ENCODE measurements around the gene ATG2A.

The ATG2A gene

GRCh38 chr11:64877390-64878222 lies 39.4 kb downstream of the ATG2A start:
- Histone ChIP-seq H3K4me3 (ENCODE audit: low read depth, low read length) (peak overlapping the region; percentile 86), H3K27ac (ENCODE audit: low read depth, low read length) (peak overlapping the region; percentile 5; the same call in 1 of the 2 replicates), H2AFZ (ENCODE audit: low read length, unreplicated experiment) (no peak overlapping the region)

GRCh38 chr11:64876835-64877341 lies 40.1 kb downstream of the ATG2A start:
- Histone ChIP-seq H3K36me3 (ENCODE audit: insufficient read depth, low read length) (no peaks in the 10 kb centered on the region; the same call in 1 of the 2 replicates), H3K27me3 (ENCODE audit: insufficient read depth, low read length) (no peaks in the 10 kb centered on the region), H3K79me2 (ENCODE audit: control insufficient read depth, insufficient read depth, low read length, unreplicated experiment) (peaks cover 51% of the 10 kb centered on the region), H3K4me1 (ENCODE audit: control insufficient read depth, insufficient read depth, low read length, unreplicated experiment) (peaks cover 29% of the 10 kb centered on the region), H2AFZ (ENCODE audit: low read length, unreplicated experiment) (no peak overlapping the region), H3K27ac (ENCODE audit: low read depth, low read length) (peak overlapping the region; percentile 5; the same call in 1 of the 2 replicates), H3K4me3 (ENCODE audit: low read depth, low read length) (peak overlapping the region; percentile 86)

More at GRCh38 chr11:64877390-64878222, 39.4 kb downstream of the ATG2A start:
- peaks cover 50% of the 10 kb centered on the region for H3K79me2 ChIP-seq (ENCODE audit: control insufficient read depth, insufficient read depth, low read length, unreplicated experiment)
- H3K4me1 ChIP-seq (ENCODE audit: control insufficient read depth, insufficient read depth, low read length, unreplicated experiment) = peaks cover 29% of the 10 kb centered on the region
- no peaks in the 10 kb centered on the region for H3K27me3 ChIP-seq (ENCODE audit: insufficient read depth, low read length)
- H3K36me3 ChIP-seq (ENCODE audit: insufficient read depth, low read length) = no peaks in the 10 kb centered on the region; the same call in 1 of the 2 replicates

GRCh38 chr11:64876229-64876750 lies 40.7 kb downstream of the ATG2A start:
- no peak overlapping the region for H2AFZ ChIP-seq (ENCODE audit: low read length, unreplicated experiment)
- peak overlapping the region; percentile 86 for H3K4me3 ChIP-seq (ENCODE audit: low read depth, low read length)
- peaks cover 34% of the 10 kb centered on the region for H3K4me1 ChIP-seq (ENCODE audit: control insufficient read depth, insufficient read depth, low read length, unreplicated experiment)
- peaks cover 56% of the 10 kb centered on the region for H3K79me2 ChIP-seq (ENCODE audit: control insufficient read depth, insufficient read depth, low read length, unreplicated experiment)
- no peaks in the 10 kb centered on the region; the same call in 1 of the 2 replicates for H3K36me3 ChIP-seq (ENCODE audit: insufficient read depth, low read length)
- H3K27me3 ChIP-seq (ENCODE audit: insufficient read depth, low read length) = no peaks in the 10 kb centered on the region
- no peak overlapping the region for H3K27ac ChIP-seq (ENCODE audit: low read depth, low read length)

- Histone ChIP-seq H3K36me3 (ENCODE audit: insufficient read depth, low read length) (no peaks in the 10 kb centered on the region; the same call in 1 of the 2 replicates), H3K79me2 (ENCODE audit: control insufficient read depth, insufficient read depth, low read length, unreplicated experiment) (peaks cover 63% of the 10 kb centered on the region), H3K4me3 (ENCODE audit: low read depth, low read length) (peak overlapping the region; percentile 86), H3K27me3 (ENCODE audit: insufficient read depth, low read length) (no peaks in the 10 kb centered on the region), H3K4me1 (ENCODE audit: control insufficient read depth, insufficient read depth, low read length, unreplicated experiment) (peaks cover 40% of the 10 kb centered on the region), H2AFZ (ENCODE audit: low read length, unreplicated experiment) (no peak overlapping the region), H3K27ac (ENCODE audit: low read depth, low read length) (no peak overlapping the region)
Measured at GRCh38 chr11:64875369-64876228, 41.4 kb downstream of the ATG2A start.

- H3K4me3 ChIP-seq (ENCODE audit: low read depth, low read length) = no peak overlapping the region
Measured at GRCh38 chr11:64874308-64875240, 42.4 kb downstream of the ATG2A start.

GRCh38 chr11:64872790-64873488 lies 44.1 kb downstream of the ATG2A start:
- no peak overlapping the region for H2AFZ ChIP-seq (ENCODE audit: low read length, unreplicated experiment)
- H3K36me3 ChIP-seq (ENCODE audit: insufficient read depth, low read length) = no peaks in the 10 kb centered on the region; the same call in 1 of the 2 replicates
- no peak overlapping the region for H3K27ac ChIP-seq (ENCODE audit: low read depth, low read length)
- H3K27me3 ChIP-seq (ENCODE audit: insufficient read depth, low read length) = no peaks in the 10 kb centered on the region
- peaks cover 53% of the 10 kb centered on the region for H3K4me1 ChIP-seq (ENCODE audit: control insufficient read depth, insufficient read depth, low read length, unreplicated experiment)
- no peak overlapping the region for H3K4me3 ChIP-seq (ENCODE audit: low read depth, low read length)
- H3K79me2 ChIP-seq (ENCODE audit: control insufficient read depth, insufficient read depth, low read length, unreplicated experiment) = peaks cover 76% of the 10 kb centered on the region

More at GRCh38 chr11:64874308-64875240, 42.4 kb downstream of the ATG2A start:
- no peak overlapping the region for H3K27ac ChIP-seq (ENCODE audit: low read depth, low read length)
- peaks cover 40% of the 10 kb centered on the region for H3K4me1 ChIP-seq (ENCODE audit: control insufficient read depth, insufficient read depth, low read length, unreplicated experiment)
- no peaks in the 10 kb centered on the region for H3K27me3 ChIP-seq (ENCODE audit: insufficient read depth, low read length)
- no peak overlapping the region for H2AFZ ChIP-seq (ENCODE audit: low read length, unreplicated experiment)
- no peaks in the 10 kb centered on the region; the same call in 1 of the 2 replicates for H3K36me3 ChIP-seq (ENCODE audit: insufficient read depth, low read length)
- peaks cover 69% of the 10 kb centered on the region for H3K79me2 ChIP-seq (ENCODE audit: control insufficient read depth, insufficient read depth, low read length, unreplicated experiment)

- H3K36me3 ChIP-seq (ENCODE audit: insufficient read depth, low read length) = no peaks in the 10 kb centered on the region; the same call in 1 of the 2 replicates
- H3K27me3 ChIP-seq (ENCODE audit: insufficient read depth, low read length) = no peaks in the 10 kb centered on the region
- peaks cover 53% of the 10 kb centered on the region for H3K4me1 ChIP-seq (ENCODE audit: control insufficient read depth, insufficient read depth, low read length, unreplicated experiment)
- H3K4me3 ChIP-seq (ENCODE audit: low read depth, low read length) = no peak overlapping the region
- peaks cover 73% of the 10 kb centered on the region for H3K79me2 ChIP-seq (ENCODE audit: control insufficient read depth, insufficient read depth, low read length, unreplicated experiment)
- H2AFZ ChIP-seq (ENCODE audit: low read length, unreplicated experiment) = no peak overlapping the region
- peak overlapping the region; percentile 92; the same call in 1 of the 2 replicates for H3K27ac ChIP-seq (ENCODE audit: low read depth, low read length)
Measured at GRCh38 chr11:64871492-64871891, 45.5 kb downstream of the ATG2A start.

- Histone ChIP-seq H3K79me2 (ENCODE audit: control insufficient read depth, insufficient read depth, low read length, unreplicated experiment) (peaks cover 73% of the 10 kb centered on the region), H3K27ac (ENCODE audit: low read depth, low read length) (peak overlapping the region; percentile 92), H3K4me3 (ENCODE audit: low read depth, low read length) (0 out of 2 replicates have a peak overlapping the region, but pooled peaks have one; percentile 10), H3K4me1 (ENCODE audit: control insufficient read depth, insufficient read depth, low read length, unreplicated experiment) (peaks cover 53% of the 10 kb centered on the region), H3K36me3 (ENCODE audit: insufficient read depth, low read length) (peaks cover 4% of the 10 kb centered on the region; the same call in 1 of the 2 replicates), H3K27me3 (ENCODE audit: insufficient read depth, low read length) (no peaks in the 10 kb centered on the region), H2AFZ (ENCODE audit: low read length, unreplicated experiment) (no peak overlapping the region)
Measured at GRCh38 chr11:64870893-64871466, 46.0 kb downstream of the ATG2A start.

Measured in ACC112 (cell line).